B cell (primary cell): ENCODE measurements around the gene NUMBL. TPM values are rescaled to one million over a fixed set of nuclear protein-coding genes. Genes with fewer than 3 reads are reported as not detected.
A peak's percentile ranks its signal among the peaks of the same experiment; 100 is the strongest.

Experiments used
- ATAC-seq: fragments of 200-7000 bp; cut with Tn5 transposase; one replicate; pipeline ENCODE4 v1.10.0; 2021; ENCODE audit warnings: low read depth, mild to moderate bottlenecking, moderate number of reproducible peaks, moderate library complexity
- CTCF ChIA-PET: fragments of 350-600 bp; sonication (Branson Sonifier 250); formaldehyde crosslinking; loops from one replicate; lab custom pipeline; 2021; ENCODE audit warnings: antibody characterized with exemption, inconsistent platforms; lab: Charles Lee
- POLR2A ChIA-PET: fragments of 350-600 bp; sonication (Branson Sonifier 250); formaldehyde crosslinking; loops from one replicate; lab custom pipeline; 2021; ENCODE audit warnings: antibody characterized with exemption; lab: Charles Lee
- DNase-seq: peaks from one replicate; pipeline ENCODE4 v3.0.0; 2013
- H2AFZ ChIP-seq: 2 replicates; pipeline ENCODE4 v1.6.1; 2012; ENCODE audit warnings: mild to moderate bottlenecking, low read depth, low read length; ENCODE audit not compliant: insufficient read depth, poor library complexity, severe bottlenecking
- H3K27ac ChIP-seq, 2 donors: 1 replicate in 1 of 2; 2 replicates in 1 of 2; pipeline ENCODE4 v1.5.1; 2012 to 2013; ENCODE audit warnings: low read length in 2 of 2, mild to moderate bottlenecking in 2 of 2, moderate library complexity in 1 of 2
- H3K27me3 ChIP-seq, 4 experiments: fragments of 200-600 bp in 1 of 4; sonication (generic) in 1 of 4; replicated peaks in 1 of 4; 1 replicate in 2 of 4; 2 replicates in 2 of 4; pipeline versions ENCODE4 v1.6.1 to v1.7.0; 2013 to 2016; ENCODE audit warnings: low read length in 3 of 4, mild to moderate bottlenecking in 2 of 4, mixed read lengths in 1 of 4, moderate library complexity in 1 of 4; ENCODE audit not compliant: insufficient read depth in 4 of 4, control insufficient read depth in 3 of 4; ENCODE audit errors: control extremely low read depth in 1 of 4
- H3K36me3 ChIP-seq, 2 experiments: replicated peaks in 1 of 2; 1 replicate in 1 of 2; 2 replicates in 1 of 2; pipeline versions ENCODE4 v1.6.1 to v1.7.1; 2013; ENCODE audit warnings: low read length in 1 of 2; ENCODE audit not compliant: insufficient read depth in 2 of 2, control insufficient read depth in 1 of 2; ENCODE audit errors: control extremely low read depth in 1 of 2, extremely low read depth in 1 of 2
- H3K4me1 ChIP-seq, 2 donors: fragments of 200-600 bp in 1 of 2; sonication (generic) in 1 of 2; 1 replicate in 1 of 2; 2 replicates in 1 of 2; pipeline versions ENCODE4 v1.5.1 to v1.6.1; 2013 to 2017; ENCODE audit warnings: low read length in 2 of 2; ENCODE audit not compliant: control insufficient read depth in 2 of 2, insufficient read depth in 2 of 2
- H3K4me2 ChIP-seq: replicated peaks from 2 replicates; pipeline ENCODE3; 2012; ENCODE audit warnings: mild to moderate bottlenecking, low read depth, low read length; ENCODE audit not compliant: poor library complexity, severe bottlenecking
- H3K4me3 ChIP-seq, 5 experiments: fragments of 200-600 bp in 1 of 5; sonication (generic) in 1 of 5; 1 replicate in 3 of 5; 2 replicates in 2 of 5; pipeline versions ENCODE4 v1.5.1 to v1.7.0; 2011 to 2016; ENCODE audit warnings: low read length in 4 of 5, mild to moderate bottlenecking in 4 of 5, low read depth in 2 of 5, control low read depth in 1 of 5, moderate library complexity in 1 of 5; ENCODE audit not compliant: insufficient read depth in 1 of 5; ENCODE audit errors: control extremely low read depth in 1 of 5, extremely low read depth in 1 of 5
- H3K79me2 ChIP-seq: fragments of 200-600 bp; sonication (generic); one replicate; pipeline ENCODE4 v1.6.0; 2016; ENCODE audit warnings: low read length; ENCODE audit not compliant: control insufficient read depth, insufficient read depth
- H3K9ac ChIP-seq: fragments of 200-600 bp; sonication (generic); 2 replicates; pipeline ENCODE4 v1.6.1; 2017; ENCODE audit warnings: mild to moderate bottlenecking, low read length, moderate library complexity
- H3K9me3 ChIP-seq, 3 donors: one replicate each; pipeline versions ENCODE4 v1.6.1 to v1.7.1; 2013; ENCODE audit warnings: low read length in 2 of 3; ENCODE audit not compliant: control insufficient read depth in 2 of 3, insufficient read depth in 1 of 3; ENCODE audit errors: control extremely low read depth in 1 of 3
- H4K20me1 ChIP-seq: 2 replicates; pipeline ENCODE4 v1.6.0; 2012; ENCODE audit warnings: mild to moderate bottlenecking, low read length; ENCODE audit not compliant: insufficient read depth, control insufficient read depth, poor library complexity, severe bottlenecking
- H3K27ac Mint-ChIP-seq: one replicate; pipeline ENCODE4 v1.8.0; 2021; ENCODE audit warnings: mixed read lengths
- H3K27me3 Mint-ChIP-seq: one replicate; pipeline ENCODE4 v1.8.0; 2021; ENCODE audit warnings: mixed read lengths
- H3K4me1 Mint-ChIP-seq: one replicate; pipeline ENCODE4 v1.8.0; 2021; ENCODE audit warnings: mixed read lengths
- H3K4me3 Mint-ChIP-seq: one replicate; pipeline ENCODE4 v1.8.0; 2021; ENCODE audit warnings: mixed read lengths
- H3K9me3 Mint-ChIP-seq: one replicate; pipeline ENCODE4 v1.8.0; 2022; ENCODE audit warnings: mixed read lengths; ENCODE audit not compliant: insufficient read depth
- CTCF ChIP-seq: fragments of 200-600 bp; IDR thresholded peaks from one replicate; pipeline ENCODE4 v1.8.0; 2022; ENCODE audit warnings: antibody characterized with exemption, mild to moderate bottlenecking
- EZH2 ChIP-seq: IDR thresholded peaks from 2 replicates; pipeline ENCODE4 v1.6.1; 2012; ENCODE audit warnings: borderline replicate concordance, low read depth, mild to moderate bottlenecking, moderate library complexity, low read length; ENCODE audit not compliant: insufficient read depth, poor library complexity, severe bottlenecking
- WGBS: methylation state at CpG from one replicate; pipeline ENCODE4 v1.1.5; 2013; ENCODE audit warnings: missing lambda C conversion rate; ENCODE audit not compliant: insufficient coverage; 5-methylcytosine and 5-hydroxymethylcytosine counted together
- intact Hi-C: fragments of 100-400 bp; cut with micrococcal nuclease; formaldehyde crosslinking; loops from one replicate; pipeline ENCODE4 v1.10.0; 2022
- polyA plus RNA-seq: library from polyadenylated mRNA; depleted of rRNA; stranded (reverse); fragments of >200 nt; gene quantifications from 2 replicates; pipeline ENCODE4 v1.2.3, GENCODE V29; 2012
- total RNA-seq, 2 donors: library from RNA; stranded (reverse); fragments of 120-200 nt in 1 of 2; gene quantifications; 1 replicate in 1 of 2; 2 replicates in 1 of 2; pipeline versions ENCODE4 v1.2.3 to v1.2.4, GENCODE V29; 2013 to 2022

The NUMBL gene
- total and polyA plus RNA-seq, 2 donors (not counting 1 experiment from before 2014, with no cell fraction given), result 7.8 to 21.8 TPM

- H2AFZ ChIP-seq, result peak overlapping the region; percentile 85
- DNase-seq (peak; percentile 93), ATAC-seq (peak; percentile 74)
- TF ChIP-seq EZH2, result no peak
- TF ChIP-seq CTCF, result no peak
- no peaks in the 10 kb centered on the region for H3K9me3 ChIP-seq
- POLR2A ChIA-PET, result interaction anchor here (0.9 to 1.4 kb wide), 4 partner anchors 25 to 87 kb away, joined by 3 to 7 read pairs (median 4); partner anchors contain the start of genes ACTMAP, RAB4B and SNRPA
- H4K20me1 ChIP-seq, result no peaks in the 10 kb centered on the region
- H3K27ac ChIP-seq, result peak overlapping the region in 1 of 2 donors; percentile 11
- H3K27me3 ChIP-seq, result no peaks in the 10 kb centered on the region
- intact Hi-C loops, result loop anchor here (1.0 kb wide), 4 partner anchors 24 to 87 kb away; partner anchors contain the start of genes ACTMAP and RAB4B
- Mint-ChIP-seq H3K4me1 (peaks cover 13% of the 10 kb centered on the region), H3K27ac (peak overlapping the region; percentile 88), H3K9me3 (no peaks in the 10 kb centered on the region), H3K4me3 (peak overlapping the region; percentile 97), H3K27me3 (no peaks in the 10 kb centered on the region)
- H3K4me2 ChIP-seq, result peak overlapping the region; percentile 100
- peak overlapping the region; percentile 78 for H3K9ac ChIP-seq
- H3K36me3 ChIP-seq, result peaks cover 0 to 16% of the 10 kb centered on the region in 2 experiments
- under 1% methylated on average over 48 of the region's 56 CpGs for WGBS
- H3K4me3 ChIP-seq, result peak overlapping the region; percentile 26 to 87 (median 62)
- CTCF ChIA-PET, result interaction anchor here (1.4 to 2.0 kb wide), 3 partner anchors 28 to 129 kb away, joined by 5 to 6 read pairs (median 5); no protein-coding TSS in a partner anchor
- peaks cover under 1% of the 10 kb centered on the region for H3K79me2 ChIP-seq
- peaks cover 44 to 51% of the 10 kb centered on the region in 2 donors for H3K4me1 ChIP-seq
Measured at GRCh38 chr19:40690693-40691420, 406 bp upstream of the NUMBL start.
